Endodermal cell (in vitro differentiated cells): ENCODE measurements around the gene PGAM1. TPM values are rescaled to one million over a fixed set of nuclear protein-coding genes. Genes with fewer than 3 reads are reported as not detected.
A peak's percentile ranks its signal among the peaks of the same experiment; 100 is the strongest.
"Not testable (repeated sequence)": the region's sequence is repeated elsewhere in the genome, so short reads cannot be mapped to it uniquely, and the experiment has no call there.

Experiments
- DNase-seq: peaks from one replicate; pipeline ENCODE4 v3.0.0-alpha.2; 2017
- H3K27ac ChIP-seq: 2 replicates; pipeline ENCODE4 v1.5.1; 2013; ENCODE audit warnings: mild to moderate bottlenecking, low read depth, low read length, moderate library complexity
- H3K27me3 ChIP-seq: 2 replicates; pipeline ENCODE4 v1.6.1; 2013; ENCODE audit warnings: mild to moderate bottlenecking, low read length, moderate library complexity; ENCODE audit not compliant: insufficient read depth, control insufficient read depth, poor library complexity, severe bottlenecking
- H3K36me3 ChIP-seq: 2 replicates; pipeline ENCODE4 v1.7.0; 2013; ENCODE audit warnings: mild to moderate bottlenecking, low read length, moderate library complexity; ENCODE audit not compliant: control insufficient read depth, insufficient read depth
- H3K4me1 ChIP-seq: one replicate; pipeline ENCODE4 v1.7.0; 2013; ENCODE audit warnings: low read length; ENCODE audit not compliant: control insufficient read depth, insufficient read depth
- H3K4me3 ChIP-seq: 2 replicates; pipeline ENCODE4 v1.5.1; 2013; ENCODE audit warnings: mild to moderate bottlenecking, low read length, moderate library complexity
- H3K9ac ChIP-seq: 2 replicates; pipeline ENCODE4 v1.6.1; 2013; ENCODE audit warnings: mild to moderate bottlenecking, low read length, moderate library complexity; ENCODE audit not compliant: poor library complexity, severe bottlenecking; ENCODE audit errors: extremely low read depth
- H3K9me3 ChIP-seq: 2 replicates; pipeline ENCODE4 v1.6.1; 2013; ENCODE audit warnings: mild to moderate bottlenecking, low read length, moderate library complexity; ENCODE audit not compliant: control insufficient read depth
- H3K27ac Mint-ChIP-seq: 2 replicates; pipeline ENCODE4 v1.8.0; 2020; ENCODE audit warnings: mixed read lengths
- H3K27me3 Mint-ChIP-seq: 2 replicates; pipeline ENCODE4 v1.8.0; 2021; ENCODE audit warnings: mild to moderate bottlenecking, mixed read lengths; ENCODE audit not compliant: insufficient read depth
- H3K36me3 Mint-ChIP-seq: 2 replicates; pipeline ENCODE4 v1.8.0; 2020; ENCODE audit warnings: low read depth, mixed read lengths
- H3K4me1 Mint-ChIP-seq: 2 replicates; pipeline ENCODE4 v1.8.0; 2020; ENCODE audit warnings: mixed read lengths
- H3K4me3 Mint-ChIP-seq: 2 replicates; pipeline ENCODE4 v1.8.0; 2020; ENCODE audit warnings: mild to moderate bottlenecking, moderate library complexity, mixed read lengths
- H3K9me3 Mint-ChIP-seq: 2 replicates; pipeline ENCODE4 v1.8.0; 2020; ENCODE audit warnings: mild to moderate bottlenecking, mixed read lengths
- WGBS, 2 experiments: methylation state at CpG; one replicate each; pipeline versions ENCODE4 v1.1.5 to v1.1.7; 2013; ENCODE audit warnings: missing lambda C conversion rate in 2 of 2, mixed read lengths in 1 of 2; ENCODE audit not compliant: insufficient coverage in 1 of 2, insufficient read length in 1 of 2; 5-methylcytosine and 5-hydroxymethylcytosine counted together
- total RNA-seq, 2 donors: library from RNA; stranded (reverse); fragmentation: NEBNext Ultra II Directional in 1 of 2; extraction: Animal tissue kit (Norgen Biotek cat#: 25700) in 1 of 2; gene quantifications; 2 replicates in 1 of 2; 3 replicates in 1 of 2; pipeline ENCODE4 v1.2.1, GENCODE V29; 2021
- TF ChIP-seq, protein P1 (sequence below): fragments of 200-600 bp; sonication (generic); conservative IDR thresholded peaks from 2 replicates; pipeline ENCODE4 v1.5.0; 2021; ENCODE audit warnings: antibody characterized with exemption, mild to moderate bottlenecking

The PGAM1 gene
- total RNA-seq, 2 donors from 2014 or later, result 490 to 499 TPM

DNA sequence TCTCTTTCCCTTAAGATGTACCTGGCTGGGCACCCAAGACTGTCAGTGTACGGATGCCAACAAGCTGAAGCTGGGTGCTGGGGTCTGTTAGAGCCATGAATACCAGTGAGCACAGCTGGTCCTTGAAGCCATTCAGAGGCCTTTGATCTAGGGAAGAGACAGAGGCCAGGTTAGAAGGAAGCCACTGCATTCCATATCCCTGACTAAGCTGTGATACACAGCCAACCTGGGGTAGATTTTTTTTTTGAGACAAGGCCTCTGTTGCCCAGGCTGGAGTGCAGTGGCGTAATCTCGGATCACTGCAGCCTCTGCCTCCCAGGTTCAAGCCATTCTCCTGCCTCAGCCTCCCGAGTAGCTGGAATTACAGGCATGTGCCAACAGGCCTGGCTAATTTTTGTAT lies 40.8 kb downstream of the PGAM1 start:
- H3K27me3 Mint-ChIP-seq, result no peaks in the 10 kb centered on the region
- peaks cover 68% of the 10 kb centered on the region for H3K36me3 Mint-ChIP-seq
- DNase-seq, result no peak
- WGBS, 2 experiments, result 95 to 100% methylated on average over 2 to 4 of the region's 4 CpGs
- H3K4me1 Mint-ChIP-seq, result no peaks in the 10 kb centered on the region
- no peaks in the 10 kb centered on the region for H3K27me3 ChIP-seq
- no peak overlapping the region for H3K27ac Mint-ChIP-seq
- TF ChIP-seq, protein P1, sequence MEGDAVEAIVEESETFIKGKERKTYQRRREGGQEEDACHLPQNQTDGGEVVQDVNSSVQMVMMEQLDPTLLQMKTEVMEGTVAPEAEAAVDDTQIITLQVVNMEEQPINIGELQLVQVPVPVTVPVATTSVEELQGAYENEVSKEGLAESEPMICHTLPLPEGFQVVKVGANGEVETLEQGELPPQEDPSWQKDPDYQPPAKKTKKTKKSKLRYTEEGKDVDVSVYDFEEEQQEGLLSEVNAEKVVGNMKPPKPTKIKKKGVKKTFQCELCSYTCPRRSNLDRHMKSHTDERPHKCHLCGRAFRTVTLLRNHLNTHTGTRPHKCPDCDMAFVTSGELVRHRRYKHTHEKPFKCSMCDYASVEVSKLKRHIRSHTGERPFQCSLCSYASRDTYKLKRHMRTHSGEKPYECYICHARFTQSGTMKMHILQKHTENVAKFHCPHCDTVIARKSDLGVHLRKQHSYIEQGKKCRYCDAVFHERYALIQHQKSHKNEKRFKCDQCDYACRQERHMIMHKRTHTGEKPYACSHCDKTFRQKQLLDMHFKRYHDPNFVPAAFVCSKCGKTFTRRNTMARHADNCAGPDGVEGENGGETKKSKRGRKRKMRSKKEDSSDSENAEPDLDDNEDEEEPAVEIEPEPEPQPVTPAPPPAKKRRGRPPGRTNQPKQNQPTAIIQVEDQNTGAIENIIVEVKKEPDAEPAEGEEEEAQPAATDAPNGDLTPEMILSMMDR, result no peak
- H3K9me3 ChIP-seq, result no peaks in the 10 kb centered on the region
- no peak overlapping the region for H3K4me3 Mint-ChIP-seq
- H3K27ac ChIP-seq, result no peak overlapping the region
- no peak overlapping the region for H3K9ac ChIP-seq
- no peaks in the 10 kb centered on the region for H3K9me3 Mint-ChIP-seq
- no peak overlapping the region for H3K4me3 ChIP-seq
- H3K4me1 ChIP-seq, result peaks cover 6% of the 10 kb centered on the region
- H3K36me3 ChIP-seq, result peaks cover 89% of the 10 kb centered on the region

DNA sequence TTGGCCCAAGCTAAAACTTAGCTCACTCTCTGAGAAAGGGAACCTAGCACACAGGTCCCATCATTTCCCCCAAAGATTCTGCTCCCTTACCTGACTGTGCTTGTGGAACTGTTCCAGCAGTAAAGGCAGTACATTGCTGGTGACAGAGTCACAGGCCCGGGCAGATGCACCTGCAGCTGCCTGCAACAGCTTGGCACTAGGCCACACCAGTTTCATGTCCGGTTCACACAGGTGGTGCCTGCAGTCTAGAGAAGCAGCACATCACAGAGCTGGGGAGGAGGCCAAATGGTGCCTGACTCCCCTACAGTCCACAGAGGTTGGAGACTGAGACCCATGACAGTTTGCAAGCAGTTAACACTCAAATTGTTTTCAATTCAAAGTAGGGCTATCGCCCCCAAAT lies 42.2 kb downstream of the PGAM1 start:
- TF ChIP-seq, protein P1, result no peak
- Histone ChIP-seq H3K4me3 (no peak overlapping the region), H3K9ac (no peak overlapping the region), H3K9me3 (no peaks in the 10 kb centered on the region), H3K27ac (no peak overlapping the region), H3K27me3 (no peaks in the 10 kb centered on the region), H3K36me3 (peaks cover 82% of the 10 kb centered on the region), H3K4me1 (peaks cover 6% of the 10 kb centered on the region)
- no peaks in the 10 kb centered on the region for H3K27me3 Mint-ChIP-seq
- no peak for DNase-seq
- no peak overlapping the region for H3K4me3 Mint-ChIP-seq
- peak overlapping the region; percentile 55 for H3K27ac Mint-ChIP-seq
- peaks cover 59% of the 10 kb centered on the region for H3K36me3 Mint-ChIP-seq
- no peaks in the 10 kb centered on the region for H3K4me1 Mint-ChIP-seq
- no peaks in the 10 kb centered on the region for H3K9me3 Mint-ChIP-seq
- 92% methylated on average over 3 of the region's 3 CpGs for WGBS, 2 experiments

DNA sequence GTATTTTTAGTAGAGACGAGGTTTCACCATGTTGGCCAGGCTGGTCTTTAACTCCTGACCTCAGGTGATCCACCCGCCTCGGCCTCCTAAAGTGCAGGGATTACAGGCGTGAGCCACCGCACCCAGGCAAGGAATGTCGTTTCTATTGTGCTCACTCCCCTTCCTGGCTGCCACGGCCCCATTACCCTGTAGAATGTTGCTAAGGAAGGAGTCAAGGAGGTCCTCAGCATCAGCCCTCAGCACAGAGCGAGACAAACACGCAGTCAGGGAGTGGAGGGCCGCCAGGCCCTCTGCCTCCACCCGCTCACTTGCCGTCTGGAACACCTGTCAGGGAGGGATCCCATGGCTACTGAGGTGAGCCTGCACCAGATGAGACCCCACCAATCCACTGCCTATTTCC lies 42.8 kb downstream of the PGAM1 start:
- peaks cover 61% of the 10 kb centered on the region for H3K36me3 Mint-ChIP-seq
- not testable (repeated sequence) for H3K9me3 Mint-ChIP-seq, H3K9me3 ChIP-seq, H3K4me1 Mint-ChIP-seq, H3K9ac ChIP-seq, H3K4me1 ChIP-seq, H3K27me3 ChIP-seq, H3K4me3 Mint-ChIP-seq, DNase-seq, H3K27ac ChIP-seq, H3K4me3 ChIP-seq, H3K27me3 Mint-ChIP-seq
- WGBS, 2 experiments, result 86 to 97% methylated on average over 12 of the region's 12 CpGs
- H3K27ac Mint-ChIP-seq, result peak overlapping the region; percentile 55
- peaks cover 83% of the 10 kb centered on the region for H3K36me3 ChIP-seq

DNA sequence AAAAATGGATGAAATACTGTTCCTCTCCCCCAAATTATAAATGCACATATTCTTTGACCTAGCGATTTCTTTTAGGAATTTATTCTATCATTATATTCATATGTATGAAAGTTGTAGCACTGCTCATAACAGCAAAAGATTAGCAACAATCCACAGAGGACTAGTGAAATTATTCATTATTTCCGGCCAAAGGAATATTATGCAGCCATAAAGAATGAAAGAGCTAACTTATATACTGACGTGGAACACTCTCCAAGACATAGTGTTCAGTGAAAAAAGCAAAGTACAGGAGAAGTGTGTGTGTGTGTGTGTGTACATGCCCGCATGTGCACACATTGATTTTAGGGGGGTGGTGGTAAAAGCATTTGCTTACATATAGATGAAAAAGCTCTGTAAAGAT lies 48.9 kb downstream of the PGAM1 start:
- WGBS, 2 experiments, result 100% methylated on average over 2 to 3 of the region's 4 CpGs
- H3K36me3 Mint-ChIP-seq, result peaks cover 66% of the 10 kb centered on the region
- H3K27ac ChIP-seq, result no peak overlapping the region
- H3K27me3 ChIP-seq, result no peaks in the 10 kb centered on the region
- H3K4me1 Mint-ChIP-seq, result no peaks in the 10 kb centered on the region
- H3K4me3 Mint-ChIP-seq, result no peak overlapping the region
- no peak overlapping the region for H3K4me3 ChIP-seq
- no peak for DNase-seq
- no peaks in the 10 kb centered on the region for H3K27me3 Mint-ChIP-seq
- peaks cover 85% of the 10 kb centered on the region for H3K36me3 ChIP-seq
- H3K9me3 Mint-ChIP-seq, result no peaks in the 10 kb centered on the region
- H3K9ac ChIP-seq, result no peak overlapping the region
- no peaks in the 10 kb centered on the region for H3K9me3 ChIP-seq
- no peaks in the 10 kb centered on the region for H3K4me1 ChIP-seq
- H3K27ac Mint-ChIP-seq, result no peak overlapping the region
- TF ChIP-seq, protein P1, result no peak
